D341Med (cell line): ENCODE data around the gene RFX2.
A peak's percentile ranks its signal among the peaks of the same experiment; 100 is the strongest.
"Not testable (repeated sequence)": the region's sequence is repeated elsewhere in the genome, so short reads cannot be mapped to it uniquely, and the experiment has no call there.

ENCODE experiments used
- DNase-seq: peaks from one replicate; pipeline ENCODE4 v3.0.0; 2012; ENCODE audit warnings: low spot score

RFX2 gene

GRCh38 chr19:6012426-6013170 is 97.7 kb downstream of the RFX2 start:
- no peak for DNase-seq

DNA sequence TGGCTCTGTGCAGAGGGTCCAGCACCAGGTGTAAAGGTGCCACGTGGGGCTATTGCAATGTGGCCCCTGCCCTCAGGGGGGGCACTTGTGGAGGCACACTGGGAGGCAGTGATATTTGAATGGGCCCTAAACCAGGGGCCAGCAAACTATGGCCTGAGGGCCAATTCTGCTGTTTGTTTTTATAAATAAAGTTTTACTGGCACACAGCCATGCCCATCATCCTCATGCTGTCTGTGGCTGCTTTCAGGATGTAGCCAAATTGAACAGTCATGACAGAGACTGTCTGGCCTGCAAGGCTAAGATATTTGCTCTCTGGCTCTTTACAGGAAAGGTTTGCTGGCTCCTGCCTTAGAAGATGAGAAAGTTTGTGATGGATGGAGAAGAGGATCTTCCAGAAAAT is 98.5 kb downstream of the RFX2 start:
- no peak for DNase-seq

DNA sequence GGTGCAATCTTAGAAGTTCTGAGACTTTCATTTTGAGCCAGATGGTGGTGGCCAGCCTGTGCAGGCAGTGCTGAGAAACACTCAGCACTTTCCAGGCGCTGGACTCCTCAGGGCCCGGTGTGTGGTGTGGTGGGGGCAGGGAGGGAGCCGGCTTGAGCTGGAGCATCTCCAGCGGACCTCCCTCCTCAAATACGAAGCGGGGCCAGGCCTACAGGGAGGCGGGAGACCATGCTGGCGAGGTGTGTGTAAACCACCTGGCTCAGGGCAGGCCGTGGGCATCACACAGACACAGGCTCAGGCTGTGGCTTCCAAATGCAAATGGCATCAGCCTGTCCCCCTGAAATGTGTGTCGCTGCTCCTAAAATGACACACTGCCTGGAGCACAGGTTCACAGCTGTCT is 99.1 kb downstream of the RFX2 start:
- DNase-seq, result no peak

- no peak for DNase-seq
Observed at GRCh38 chr19:6010107-6010506, 100.2 kb downstream of the RFX2 start.

DNA sequence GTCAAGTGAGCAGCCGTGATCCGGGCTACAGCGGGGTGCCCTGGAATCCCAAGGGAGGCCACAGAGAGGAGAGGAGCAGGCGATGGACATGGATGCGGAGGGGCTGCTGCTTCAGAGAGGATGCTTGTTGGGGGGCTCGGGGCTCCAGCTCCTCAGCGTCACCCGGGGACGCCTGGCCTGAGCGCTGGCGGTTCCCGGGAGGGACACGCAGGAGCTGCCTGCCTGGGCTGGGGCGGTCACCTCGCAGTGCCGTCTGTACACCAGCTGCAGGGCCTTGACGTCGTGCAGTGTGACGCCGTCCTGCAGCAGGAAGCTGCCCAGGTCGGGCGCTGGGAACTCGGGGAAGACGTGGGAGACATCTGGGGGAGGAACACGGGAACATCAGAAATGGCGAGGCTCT is 102.4 kb downstream of the RFX2 start:
- DNase-seq, result no peak

DNA sequence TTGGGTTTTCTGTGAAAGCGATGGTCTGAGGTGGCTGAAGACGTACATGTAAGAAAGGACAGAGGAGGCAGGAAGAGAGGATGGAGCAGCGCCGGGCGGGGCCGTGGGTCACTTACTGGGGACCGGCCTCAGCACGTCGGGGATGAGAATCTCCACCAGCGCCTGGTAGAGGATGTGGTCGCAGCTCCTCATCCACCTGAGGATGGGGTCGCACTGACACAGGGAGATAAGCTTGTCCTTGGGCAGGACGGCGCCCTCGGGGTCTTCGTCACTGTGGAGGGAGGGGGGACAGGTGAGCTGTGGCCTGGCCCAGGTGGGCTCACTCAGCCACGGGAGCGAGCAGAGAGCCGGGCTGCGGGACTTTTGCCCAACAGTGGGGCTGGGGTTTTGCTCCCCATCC is 103.4 kb downstream of the RFX2 start:
- no peak for DNase-seq

GRCh38 chr19:6006070-6006446 is 104.2 kb downstream of the RFX2 start:
- DNase-seq, result not testable (repeated sequence)

- no peak for DNase-seq
Observed at GRCh38 chr19:6005321-6006069, 104.8 kb downstream of the RFX2 start.

DNA sequence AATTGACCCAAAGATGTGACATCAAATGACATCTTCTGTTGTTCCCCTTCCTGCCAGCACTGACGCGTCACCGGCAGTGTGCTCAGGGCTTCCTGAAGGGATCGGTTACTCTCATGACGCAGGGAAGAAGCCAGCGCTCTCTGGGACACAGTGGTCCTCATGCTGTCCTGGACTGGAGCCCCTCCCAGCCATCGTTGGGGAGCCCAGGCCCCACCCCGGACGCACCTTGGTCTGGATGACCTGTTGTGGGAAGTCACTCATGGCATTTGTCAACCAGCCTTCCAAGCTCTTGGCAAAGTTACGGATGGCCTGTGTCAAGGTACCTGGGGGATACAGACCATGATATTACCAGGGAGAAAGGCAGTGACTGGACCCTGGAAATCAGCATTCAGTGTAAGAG is 106.3 kb downstream of the RFX2 start:
- no peak for DNase-seq

- DNase-seq, result no peak
Observed at GRCh38 chr19:6002591-6002990, 107.7 kb downstream of the RFX2 start.

GRCh38 chr19:6000228-6000847 is 110.0 kb downstream of the RFX2 start:
- no peak for DNase-seq

DNA sequence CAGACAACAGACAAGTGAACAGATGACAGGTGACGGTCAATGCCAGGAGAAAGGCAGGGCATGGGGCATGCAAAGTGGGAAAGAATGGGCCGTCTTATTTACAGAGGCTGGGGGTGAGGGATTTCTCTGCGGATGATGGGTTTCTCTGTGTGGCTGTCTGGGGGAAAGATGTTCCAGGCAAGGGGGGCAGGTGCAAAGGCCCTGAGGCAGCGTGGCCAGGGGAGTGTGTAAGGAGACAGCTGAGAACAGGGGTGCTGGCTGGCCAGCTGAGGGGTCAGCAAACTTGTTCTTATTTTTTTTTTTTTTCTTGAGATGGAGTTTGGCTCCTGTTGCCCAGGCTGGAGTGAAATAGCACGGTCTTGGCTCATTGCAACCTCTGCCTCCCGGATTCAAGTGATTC is 110.6 kb downstream of the RFX2 start:
- no peak for DNase-seq

- DNase-seq, result peak; percentile 20
Observed at GRCh38 chr19:5997371-5997770, 112.9 kb downstream of the RFX2 start.

GRCh38 chr19:5996623-5997320 is 113.5 kb downstream of the RFX2 start:
- DNase-seq, result no peak

GRCh38 chr19:5996102-5996501 is 114.2 kb downstream of the RFX2 start:
- no peak for DNase-seq

- no peak for DNase-seq
Observed at GRCh38 chr19:5995606-5996005, 114.7 kb downstream of the RFX2 start.

DNA sequence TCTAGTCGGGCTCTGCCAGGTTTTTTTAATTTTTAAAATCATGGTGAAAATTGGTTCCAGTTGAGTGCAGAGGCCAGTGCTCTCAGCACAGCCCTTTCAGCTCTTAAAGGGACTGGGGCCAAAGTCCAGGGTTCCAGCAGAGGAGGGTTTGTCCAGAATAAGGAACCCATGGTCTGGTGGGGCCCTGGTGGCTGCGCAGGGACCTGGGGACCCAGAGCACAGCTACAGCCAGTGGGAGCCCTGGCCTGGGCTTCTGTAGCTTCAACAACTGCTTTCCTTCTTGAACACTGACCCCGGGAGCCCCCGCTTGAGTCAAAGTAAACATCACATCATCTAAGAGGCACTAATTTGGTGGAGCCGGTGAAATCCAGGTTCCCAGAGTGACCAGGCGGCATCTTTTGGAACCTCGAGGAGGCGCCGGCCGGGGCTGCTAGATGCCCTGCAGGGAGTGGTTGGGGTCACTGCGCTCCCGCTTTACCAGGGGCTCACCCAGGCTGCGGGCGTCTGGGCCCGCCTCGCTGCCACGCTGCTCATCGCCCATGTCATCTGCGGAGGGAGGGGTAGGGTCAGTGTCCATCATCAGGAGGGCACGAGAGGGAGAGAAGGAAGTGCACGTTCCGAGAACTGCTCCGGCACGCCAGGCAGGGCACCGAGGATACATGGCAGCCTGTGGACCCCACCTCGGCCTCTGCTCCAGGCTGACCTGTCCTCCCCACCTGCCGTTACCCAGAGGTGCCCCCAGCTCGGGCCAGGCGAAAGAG is 115.7 kb downstream of the RFX2 start:
- DNase-seq, result no peak

- no peak for DNase-seq
Observed at GRCh38 chr19:5993648-5994358, 116.5 kb downstream of the RFX2 start.

DNA sequence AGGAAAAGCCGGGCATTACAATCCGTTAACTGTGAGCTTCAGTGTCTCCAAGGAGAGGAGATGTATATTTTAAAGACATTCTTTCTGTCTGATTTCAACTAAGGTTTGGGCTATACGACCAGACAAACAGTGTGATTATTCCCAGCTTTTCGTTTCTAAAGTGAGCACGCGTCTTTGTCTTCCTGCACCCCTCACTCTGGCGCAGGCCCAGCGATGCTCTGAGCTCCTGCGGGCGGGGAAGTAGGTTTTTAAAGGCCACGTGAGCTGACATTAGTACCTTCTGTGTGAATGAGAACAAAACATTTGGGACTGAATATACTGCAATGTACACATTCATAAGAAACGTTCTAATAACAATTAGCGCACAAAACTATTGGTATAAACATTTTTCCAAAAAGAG is 117.1 kb downstream of the RFX2 start:
- no peak for DNase-seq

GRCh38 chr19:5992756-5993155 is 117.5 kb downstream of the RFX2 start:
- no peak for DNase-seq

GRCh38 chr19:5991244-5991838 is 119.0 kb downstream of the RFX2 start:
- DNase-seq, result no peak
